H1 (cell line): ENCODE measurements around the gene PLPP7. TPM values are rescaled to one million over a fixed set of nuclear protein-coding genes. Genes with fewer than 3 reads are reported as not detected.

Experiments used
- CTCF ChIA-PET: fragments of 300-600 bp; sonication (Branson Sonifier 250); formaldehyde crosslinking; loops from one replicate; lab custom pipeline; 2021; ENCODE audit not compliant: partially characterized antibody; lab: Charles Lee
- POLR2A ChIA-PET: fragments of 300-600 bp; sonication (Branson Sonifier 250); formaldehyde crosslinking; loops from one replicate; lab custom pipeline; 2021; ENCODE audit warnings: inconsistent platforms; ENCODE audit not compliant: partially characterized antibody; lab: Charles Lee
- DNase-seq, 2 experiments: peaks; one replicate each; pipeline versions ENCODE4 v3.0.0 to v3.0.0-alpha.2; 2010 to 2022; ENCODE audit warnings: low spot score in 2 of 2, low read depth in 1 of 2, mixed read lengths in 1 of 2
- FAIRE-seq: peaks from 2 replicates; lab custom pipeline; 2011; peaks lifted over from hg19 to GRCh38; lab: Jason Lieb, UNC
- H2AFZ ChIP-seq: 2 replicates; pipeline ENCODE4 v1.8.1; 2012; ENCODE audit warnings: low read length, inconsistent platforms
- H2AK5ac ChIP-seq: 2 replicates; pipeline ENCODE4 v1.6.1; 2013; ENCODE audit warnings: low read depth, low read length
- H2BK120ac ChIP-seq: replicated peaks from 2 replicates; pipeline ENCODE3; 2013; ENCODE audit warnings: low read depth, low read length, inconsistent platforms
- H2BK12ac ChIP-seq: 2 replicates; pipeline ENCODE4 v1.6.1; 2013; ENCODE audit warnings: low read depth, low read length
- H2BK15ac ChIP-seq: 2 replicates; pipeline ENCODE4 v1.6.1; 2013; ENCODE audit warnings: low read length
- H2BK20ac ChIP-seq: 2 replicates; pipeline ENCODE4 v1.6.1; 2013; ENCODE audit warnings: low read length
- H2BK5ac ChIP-seq: 2 replicates; pipeline ENCODE4 v1.6.1; 2013; ENCODE audit warnings: low read depth, low read length
- H3K14ac ChIP-seq: 2 replicates; pipeline ENCODE4 v1.6.1; 2013; ENCODE audit warnings: inconsistent platforms; ENCODE audit not compliant: insufficient read length
- H3K18ac ChIP-seq: 2 replicates; pipeline ENCODE4 v1.6.1; 2013; ENCODE audit warnings: low read length; ENCODE audit errors: extremely low read depth
- H3K23ac ChIP-seq: 2 replicates; pipeline ENCODE4 v1.6.1; 2013; ENCODE audit warnings: inconsistent platforms; ENCODE audit not compliant: insufficient read length
- H3K23me2 ChIP-seq: 2 replicates; pipeline ENCODE4 v1.6.1; 2013; ENCODE audit warnings: low read depth, low read length
- H3K27ac ChIP-seq: 2 replicates; pipeline ENCODE4 v1.6.1; 2011; ENCODE audit warnings: low read depth, low read length, inconsistent platforms
- H3K27me3 ChIP-seq, 4 experiments: replicated peaks in 1 of 4; 1 replicate in 1 of 4; 2 replicates in 3 of 4; pipeline versions ENCODE4 v1.6.1 to v1.8.1; 2011 to 2013; ENCODE audit warnings: low read length in 3 of 4, mild to moderate bottlenecking in 3 of 4, inconsistent platforms in 2 of 4, mixed read lengths in 2 of 4, moderate library complexity in 1 of 4; ENCODE audit not compliant: control insufficient read depth in 3 of 4, insufficient read depth in 3 of 4; ENCODE audit errors: extremely low read depth in 1 of 4
- H3K36me3 ChIP-seq, 4 experiments: 2 replicates each; pipeline versions ENCODE4 v1.6.1 to v1.8.1; 2011 to 2013; ENCODE audit warnings: mild to moderate bottlenecking in 4 of 4, low read length in 3 of 4, moderate library complexity in 2 of 4, control low read depth in 1 of 4, inconsistent platforms in 1 of 4; ENCODE audit not compliant: insufficient read depth in 4 of 4, control insufficient read depth in 2 of 4
- H3K4ac ChIP-seq: replicated peaks from 2 replicates; pipeline ENCODE3; 2013; ENCODE audit warnings: low read length, low read depth, mixed read lengths, inconsistent platforms; ENCODE audit not compliant: insufficient read length
- H3K4me1 ChIP-seq, 4 experiments: replicated peaks in 1 of 4; 1 replicate in 1 of 4; 2 replicates in 3 of 4; pipeline versions ENCODE4 v1.6.1 to v1.8.1; 2011 to 2013; ENCODE audit warnings: low read length in 3 of 4, inconsistent platforms in 2 of 4, mixed read lengths in 1 of 4; ENCODE audit not compliant: insufficient read depth in 4 of 4, control insufficient read depth in 3 of 4
- H3K4me2 ChIP-seq, 2 experiments: 2 replicates each; pipeline versions ENCODE4 v1.6.1 to v1.8.1; 2011 to 2013; ENCODE audit warnings: low read depth in 2 of 2, low read length in 2 of 2, control low read depth in 1 of 2, inconsistent platforms in 1 of 2, mild to moderate bottlenecking in 1 of 2; ENCODE audit not compliant: insufficient read depth in 1 of 2
- H3K4me3 ChIP-seq, 4 experiments: fragments of 200-600, 300-600 bp in 1 of 4; sonication (generic), shearing (Covaris generic), sonication (Bioruptor Twin) in 1 of 4; 2 replicates each; pipeline versions ENCODE4 v1.5.1 to v1.8.1; 2011 to 2016; ENCODE audit warnings: low read length in 4 of 4, low read depth in 3 of 4, control low read depth in 2 of 4, inconsistent platforms in 2 of 4, mild to moderate bottlenecking in 2 of 4, mixed read lengths in 1 of 4, moderate library complexity in 1 of 4; ENCODE audit not compliant: insufficient read depth in 2 of 4; ENCODE audit errors: extremely low read depth in 1 of 4
- H3K56ac ChIP-seq: replicated peaks from 2 replicates; pipeline ENCODE3; 2013; ENCODE audit warnings: low read depth, mild to moderate bottlenecking, mixed read lengths, low read length, inconsistent platforms; ENCODE audit not compliant: insufficient read length
- H3K79me1 ChIP-seq: 2 replicates; pipeline ENCODE4 v1.6.1; 2013; ENCODE audit warnings: low read depth, low read length, control low read depth
- H3K79me2 ChIP-seq, 2 experiments: 2 replicates each; pipeline versions ENCODE4 v1.6.1 to v1.8.1; 2012 to 2013; ENCODE audit warnings: low read length in 2 of 2, mild to moderate bottlenecking in 2 of 2, inconsistent platforms in 1 of 2; ENCODE audit not compliant: insufficient read depth in 2 of 2, control insufficient read depth in 1 of 2
- H3K9ac ChIP-seq, 4 experiments: replicated peaks in 1 of 4; 1 replicate in 1 of 4; 2 replicates in 3 of 4; pipeline versions ENCODE4 v1.6.1 to v1.8.1; 2011 to 2013; ENCODE audit warnings: low read depth in 3 of 4, low read length in 3 of 4, control low read depth in 2 of 4, mild to moderate bottlenecking in 2 of 4, moderate library complexity in 2 of 4, inconsistent platforms in 1 of 4; ENCODE audit errors: extremely low read depth in 1 of 4
- H3K9me3 ChIP-seq, 2 experiments: 2 replicates each; pipeline versions ENCODE4 v1.6.1 to v1.8.1; 2012 to 2013; ENCODE audit warnings: mild to moderate bottlenecking in 2 of 2, moderate library complexity in 2 of 2, control low read depth in 1 of 2, inconsistent platforms in 1 of 2, low read depth in 1 of 2, low read length in 1 of 2, mixed read lengths in 1 of 2; ENCODE audit not compliant: insufficient read depth in 2 of 2
- H4K20me1 ChIP-seq, 2 experiments: replicated peaks in 1 of 2; 2 replicates each; pipeline versions ENCODE3 to v1.8.1; 2011 to 2013; ENCODE audit warnings: inconsistent platforms in 2 of 2, low read length in 2 of 2, mild to moderate bottlenecking in 1 of 2; ENCODE audit not compliant: insufficient read depth in 2 of 2, control insufficient read depth in 1 of 2
- H4K5ac ChIP-seq: 2 replicates; pipeline ENCODE4 v1.6.1; 2013; ENCODE audit warnings: low read length, low read depth, mixed read lengths, inconsistent platforms; ENCODE audit not compliant: insufficient read length
- H4K8ac ChIP-seq: 2 replicates; pipeline ENCODE4 v1.8.0; 2013; ENCODE audit warnings: mild to moderate bottlenecking, moderate library complexity, low read length, inconsistent platforms; ENCODE audit not compliant: insufficient read depth; ENCODE audit errors: extremely low read depth
- H4K91ac ChIP-seq: replicated peaks from 2 replicates; pipeline ENCODE3; 2013; ENCODE audit warnings: low read length, mixed read lengths, inconsistent platforms; ENCODE audit not compliant: insufficient read length
- ATF3 ChIP-seq: IDR thresholded peaks from 2 replicates; pipeline ENCODE4 v1.6.1; 2011; ENCODE audit warnings: low read depth, mild to moderate bottlenecking, low read length; ENCODE audit not compliant: insufficient read depth
- CHD2 ChIP-seq: IDR thresholded peaks from 2 replicates; pipeline ENCODE4 v1.6.1; 2012; ENCODE audit warnings: low read length, improper control_type of control experiment
- CREB1 ChIP-seq: IDR thresholded peaks from 2 replicates; pipeline ENCODE4 v1.6.1; 2012; ENCODE audit warnings: inconsistent platforms
- FOSL1 ChIP-seq: IDR thresholded peaks from 2 replicates; pipeline ENCODE4 v1.6.1; 2011; ENCODE audit warnings: mild to moderate bottlenecking, low read depth, low read length, moderate library complexity; ENCODE audit not compliant: insufficient read depth
- JUN ChIP-seq: IDR thresholded peaks from 2 replicates; pipeline ENCODE4 v1.6.1; 2011; ENCODE audit warnings: low read depth, mild to moderate bottlenecking, improper control_type of control experiment, low read length
- KDM4A ChIP-seq: IDR thresholded peaks from one replicate; pipeline ENCODE4 v1.7.1; 2012; ENCODE audit warnings: low read depth, mild to moderate bottlenecking, moderate library complexity, low read length, inconsistent platforms; ENCODE audit not compliant: severe bottlenecking
- NANOG ChIP-seq: IDR thresholded peaks from 2 replicates; pipeline ENCODE4 v1.6.1; 2011; ENCODE audit warnings: low read length, low read depth, mild to moderate bottlenecking, inconsistent platforms; ENCODE audit not compliant: insufficient read depth, poor library complexity, severe bottlenecking
- RNF2 ChIP-seq: fragments of 200-900, 300-1000 bp; sonication (generic); IDR thresholded peaks from 2 replicates; pipeline ENCODE4 v1.7.1; 2016; ENCODE audit warnings: borderline replicate concordance, low read depth, mild to moderate bottlenecking, antibody characterized with exemption, low read length; ENCODE audit not compliant: poor library complexity, severe bottlenecking; ENCODE audit errors: missing control alignments
- TCF12 ChIP-seq: IDR thresholded peaks from 2 replicates; pipeline ENCODE4 v1.6.1; 2011; ENCODE audit warnings: low read depth, mild to moderate bottlenecking, low read length
- TEAD4 ChIP-seq: IDR thresholded peaks from 2 replicates; pipeline ENCODE4 v1.6.1; 2012; ENCODE audit warnings: low read depth, low read length, inconsistent platforms, mixed read lengths
- ZNF274 ChIP-seq: IDR thresholded peaks from 2 replicates; pipeline ENCODE4 v1.7.0; 2012; ENCODE audit warnings: low read length, borderline replicate concordance; ENCODE audit errors: extremely low read depth
- WGBS, 2 experiments: shearing (Covaris generic) in 1 of 2; methylation state at CpG; one replicate each; pipeline versions ENCODE4 v1.1.6 to v1.1.7; 2013 to 2015; ENCODE audit warnings: low lambda C conversion rate in 2 of 2, mixed read lengths in 2 of 2, inconsistent platforms in 1 of 2, low coverage in 1 of 2, missing lambda C conversion rate in 1 of 2; ENCODE audit not compliant: insufficient replicate concordance in 2 of 2, insufficient coverage in 1 of 2, insufficient read length in 1 of 2; ENCODE audit errors: extremely low coverage in 1 of 2, missing lambda C conversion rate in 1 of 2; 5-methylcytosine and 5-hydroxymethylcytosine counted together
- polyA plus RNA-seq, 7 experiments: library from polyadenylated mRNA; depleted of rRNA in 3 of 7; stranded (reverse) in 5 of 7; unstranded in 2 of 7; fragments of >200 nt in 5 of 7; fragments of 200-250 nt in 2 of 7; gene quantifications; 1 replicate in 5 of 7; 2 replicates in 1 of 7; 4 replicates in 1 of 7; pipeline versions ENCODE4 v1.2.1 to v1.2.3, GENCODE V29; 2011 to 2013; ENCODE audit warnings: missing spikeins in 2 of 7, mixed read lengths in 2 of 7
- total RNA-seq: library from RNA; stranded (reverse); fragmentation: NEBNext Ultra II Directional; extraction: Animal tissue kit (Norgen Biotek cat#: 25700); gene quantifications from 2 replicates; pipeline ENCODE4 v1.2.1, GENCODE V29; 2021

PLPP7 gene
- total and polyA plus RNA-seq, 2 of the 8 experiments (the other 6 are each of a cell fraction or from before 2014, with no cell fraction given), result 3.4 to 3.9 TPM

DNA sequence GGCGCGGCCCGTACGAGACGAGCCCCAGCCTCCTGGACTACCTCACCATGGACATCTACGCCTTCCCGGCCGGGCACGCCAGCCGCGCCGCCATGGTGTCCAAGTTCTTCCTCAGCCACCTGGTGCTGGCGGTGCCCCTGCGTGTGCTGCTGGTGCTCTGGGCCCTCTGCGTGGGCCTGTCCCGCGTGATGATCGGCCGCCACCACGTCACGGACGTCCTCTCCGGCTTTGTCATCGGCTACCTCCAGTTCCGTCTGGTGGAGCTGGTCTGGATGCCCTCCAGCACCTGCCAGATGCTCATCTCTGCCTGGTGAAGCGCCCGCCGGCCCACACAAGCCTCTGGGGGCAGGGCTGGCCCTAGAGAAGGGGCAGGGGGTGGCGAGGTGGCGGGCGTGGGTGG, 18.5 kb downstream of the PLPP7 start:
- Histone ChIP-seq H3K79me1 (no peaks in the 10 kb centered on the region), H3K36me3 (no peaks in the 10 kb centered on the region), H3K18ac (no peak overlapping the region), H3K27me3 (no peaks in the 10 kb centered on the region), H3K4me1 (no peaks in the 10 kb centered on the region; a peak in 1 of 7 replicates), H3K9ac (no peak overlapping the region; a peak in 2 of 7 replicates), H3K14ac (no peak overlapping the region), H2BK5ac (no peak overlapping the region), H3K23me2 (no peaks in the 10 kb centered on the region), H4K20me1 (no peaks in the 10 kb centered on the region), H3K79me2 (no peaks in the 10 kb centered on the region), H2BK12ac (no peak overlapping the region), H2AFZ (no peak overlapping the region), H4K5ac (no peak overlapping the region), H2BK15ac (no peak overlapping the region), H3K9me3 (no peaks in the 10 kb centered on the region), H4K91ac (no peak overlapping the region), H3K4me3 (no peak overlapping the region), H2AK5ac (no peak overlapping the region), H2BK120ac (no peak overlapping the region), H3K56ac (no peak overlapping the region), H3K4ac (no peak overlapping the region), H4K8ac (peak overlapping the region; percentile 74; the same call in 1 of the 2 replicates), H2BK20ac (no peak overlapping the region), H3K23ac (no peak overlapping the region), H3K4me2 (no peak overlapping the region), H3K27ac (no peak overlapping the region)
- no peak for TF ChIP-seq RNF2
- TF ChIP-seq FOSL1, result no peak
- TF ChIP-seq ZNF274, result no peak
- TF ChIP-seq TEAD4, result no peak
- no peak for TF ChIP-seq CREB1
- no peak for TF ChIP-seq NANOG
- TF ChIP-seq KDM4A, result no peak
- TF ChIP-seq ATF3, result no peak
- TF ChIP-seq JUN, result no peak
- no peak for TF ChIP-seq TCF12
- no peak for TF ChIP-seq CHD2
- DNase-seq (no peak), FAIRE-seq (no peak)
- WGBS, 2 experiments, result 94% methylated on average over 31 of the region's 31 CpGs; no CpG with 5 or more reads in 1 of the 2 experiments
- POLR2A ChIA-PET, result no interaction called here
- CTCF ChIA-PET, result interaction anchor here (0.8 to 1.4 kb wide), 5 partner anchors 9 to 27 kb away, joined by 3 to 4 read pairs (median 3); no protein-coding TSS in a partner anchor
